Articular chondrocyte of knee joint (primary cell): ENCODE results near the gene PLPP4. TPM values are rescaled to one million over a fixed set of nuclear protein-coding genes. Genes with fewer than 3 reads are reported as not detected.

Source experiments
- total RNA-seq: library from RNA; depleted of rRNA; stranded (reverse); fragments of >200 nt; gene quantifications from 2 replicates; pipeline ENCODE4 v1.2.3, GENCODE V29; 2012

PLPP4 gene
- 0.13 and 0.43 TPM in 2 replicates for total RNA-seq

GRCh38 chr10:120456626-120457430 lies at the start of gene PLPP4:
Gene PLPP4 (plus strand): TSS chr10:120457227. CDS start chr10:120457306, 79 bp downstream.

